NCI-H2107 treated with DMSO at 0.1 percent for 48 hours (cell line): Measurements from ENCODE around the gene HOXC9.

Source experiments
- DNase-seq: peaks from one replicate; lab custom pipeline; 2025; ENCODE audit not compliant: unreplicated experiment; lab: John Stamatoyannopoulos, UW

HOXC9 gene

GRCh38 chr12:54000116-54001114, at the start of gene HOXC9:
Gene HOXC9, plus strand, starts transcription at chr12:54000161. Its CDS starts 28 bp downstream, at chr12:54000189.
- no peak for DNase-seq

- DNase-seq = no peak
These were observed 49.6 kb upstream of the HOXC9 start for GRCh38 chr12:53950437-53950773.

GRCh38 chr12:53950789-53951576, 49.0 kb upstream of the HOXC9 start:
- no peak for DNase-seq

GRCh38 chr12:53951577-53952334, 48.2 kb upstream of the HOXC9 start:
- no peak for DNase-seq

GRCh38 chr12:53952335-53952694, 47.6 kb upstream of the HOXC9 start:
- DNase-seq = no peak

GRCh38 chr12:53952871-53953734, 46.9 kb upstream of the HOXC9 start:
- no peak for DNase-seq

- DNase-seq = no peak
These were observed 45.9 kb upstream of the HOXC9 start for GRCh38 chr12:53953831-53954693.

- DNase-seq = no peak
These were observed 45.3 kb upstream of the HOXC9 start, which contains the start of gene HOXC12 for GRCh38 chr12:53954694-53955035. Gene HOXC12, plus strand, starts transcription at chr12:53954903. Its CDS starts 27 bp downstream, at chr12:53954930.

GRCh38 chr12:53955036-53955775, 44.8 kb upstream of the HOXC9 start:
- no peak for DNase-seq

GRCh38 chr12:53955776-53956250, 44.1 kb upstream of the HOXC9 start:
- DNase-seq = no peak

GRCh38 chr12:53956251-53956887, 43.6 kb upstream of the HOXC9 start:
- no peak for DNase-seq

GRCh38 chr12:53956914-53957536, 42.9 kb upstream of the HOXC9 start:
- no peak for DNase-seq

GRCh38 chr12:53958128-53958527, 41.8 kb upstream of the HOXC9 start:
- DNase-seq = no peak

GRCh38 chr12:53959314-53959713, 40.6 kb upstream of the HOXC9 start:
- DNase-seq = no peak

- no peak for DNase-seq
These were observed 39.6 kb upstream of the HOXC9 start for GRCh38 chr12:53960187-53961024.

GRCh38 chr12:53961025-53961761, 38.8 kb upstream of the HOXC9 start:
- no peak for DNase-seq
